Muscle layer of duodenum (tissue), 2 donors: Measurements from ENCODE around the gene ABAT.

Source experiments
- H3K27ac ChIP-seq: one replicate; pipeline ENCODE4 v1.7.0; 2013; ENCODE audit warnings: mild to moderate bottlenecking, low read length
- H3K27me3 ChIP-seq: one replicate; pipeline ENCODE4 v1.7.0; 2013; ENCODE audit warnings: low read depth, mild to moderate bottlenecking, control low read depth, low read length
- H3K36me3 ChIP-seq, 2 donors: one replicate each; pipeline ENCODE4 v1.7.0; 2013; ENCODE audit warnings: low read length in 2 of 2, control low read depth in 1 of 2, mild to moderate bottlenecking in 1 of 2; ENCODE audit not compliant: insufficient read depth in 2 of 2, control insufficient read depth in 1 of 2
- H3K4me1 ChIP-seq, 2 donors: one replicate each; pipeline ENCODE4 v1.7.0; 2013; ENCODE audit warnings: low read length in 2 of 2, mild to moderate bottlenecking in 2 of 2, control low read depth in 1 of 2, moderate library complexity in 1 of 2; ENCODE audit not compliant: insufficient read depth in 2 of 2, control insufficient read depth in 1 of 2
- H3K4me3 ChIP-seq, 2 donors: one replicate each; pipeline ENCODE4 v1.7.0; 2013; ENCODE audit warnings: low read length in 2 of 2, low read depth in 1 of 2, mild to moderate bottlenecking in 1 of 2
- H3K9me3 ChIP-seq, 2 donors: one replicate each; pipeline ENCODE4 v1.7.0; 2013; ENCODE audit warnings: low read length in 2 of 2, control low read depth in 1 of 2, mild to moderate bottlenecking in 1 of 2; ENCODE audit not compliant: control insufficient read depth in 1 of 2
- donor health status: healthy.

Gene ABAT

DNA sequence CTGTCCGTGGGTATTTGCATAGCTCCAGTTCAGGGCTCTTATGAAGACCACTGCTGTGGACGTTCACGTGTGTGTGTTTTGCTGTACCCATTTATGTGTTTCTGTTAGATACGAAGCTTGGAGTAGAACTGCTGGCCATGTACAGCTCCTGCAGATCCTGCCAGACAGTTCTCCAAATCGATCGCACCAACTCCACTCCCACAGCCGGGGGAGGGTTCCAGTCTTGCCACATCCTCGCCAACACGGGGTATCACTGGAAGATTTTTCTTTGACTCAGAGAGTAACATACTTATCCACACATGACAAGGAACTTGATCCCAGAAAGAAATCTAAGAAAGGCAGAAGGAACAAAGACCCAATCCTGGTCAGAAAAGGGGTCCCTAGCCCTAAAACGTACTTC, 85.6 kb downstream of the ABAT start:
- H3K4me3 ChIP-seq, result no peak overlapping the region
- no peak overlapping the region for H3K27ac ChIP-seq
- no peaks in the 10 kb centered on the region for H3K9me3 ChIP-seq
- no peaks in the 10 kb centered on the region for H3K4me1 ChIP-seq
- H3K36me3 ChIP-seq, result peaks cover 0 to 16% of the 10 kb centered on the region in 2 donors
- no peaks in the 10 kb centered on the region for H3K27me3 ChIP-seq

DNA sequence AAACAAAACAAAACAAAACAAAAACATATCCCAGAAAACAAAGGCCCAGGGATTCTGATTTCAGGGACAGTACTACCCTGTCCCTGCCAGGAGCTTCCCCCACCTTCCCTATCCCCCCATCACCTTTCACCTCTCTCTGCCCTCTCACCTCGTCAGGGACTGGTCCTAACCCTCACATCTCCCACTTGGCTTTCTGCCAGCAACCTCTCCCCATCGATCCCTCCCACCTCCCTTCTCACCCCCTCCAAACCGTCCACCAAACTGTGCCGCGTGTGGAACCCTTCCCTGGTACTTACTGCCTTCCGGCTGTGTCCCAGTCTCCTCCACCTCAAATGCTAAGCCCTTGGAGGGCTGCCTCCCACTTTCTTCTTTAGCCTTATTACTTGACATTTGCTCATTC, 86.7 kb downstream of the ABAT start:
- Histone ChIP-seq H3K27me3 (no peaks in the 10 kb centered on the region), H3K36me3 (peaks cover 0 to 16% of the 10 kb centered on the region in 2 donors), H3K27ac (no peak overlapping the region), H3K4me3 (no peak overlapping the region), H3K4me1 (no peaks in the 10 kb centered on the region), H3K9me3 (no peaks in the 10 kb centered on the region)

DNA sequence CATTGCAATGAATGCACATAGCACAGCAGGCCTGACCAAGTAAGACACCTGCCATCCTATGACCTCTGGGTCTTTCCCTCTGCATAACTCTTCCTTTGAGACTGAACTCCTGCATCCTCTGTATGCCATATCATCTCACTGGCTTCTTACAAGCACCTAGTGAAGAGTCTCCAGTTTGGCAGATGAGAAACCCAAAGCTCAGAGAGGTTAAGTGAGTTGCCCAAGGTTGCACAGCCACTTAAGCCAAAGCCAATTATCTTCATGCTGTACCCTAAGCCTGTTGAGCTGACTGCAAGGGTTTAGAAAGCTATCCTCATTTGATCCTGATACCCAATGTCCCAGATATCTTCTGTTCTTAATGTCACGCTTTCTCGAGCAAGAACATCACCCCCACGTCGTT, 87.8 kb downstream of the ABAT start:
- H3K27ac ChIP-seq, result no peak overlapping the region
- H3K27me3 ChIP-seq, result no peaks in the 10 kb centered on the region
- no peak overlapping the region for H3K4me3 ChIP-seq
- no peaks in the 10 kb centered on the region for H3K4me1 ChIP-seq
- H3K9me3 ChIP-seq, result no peaks in the 10 kb centered on the region
- H3K36me3 ChIP-seq, result peaks cover 0 to 16% of the 10 kb centered on the region in 2 donors

DNA sequence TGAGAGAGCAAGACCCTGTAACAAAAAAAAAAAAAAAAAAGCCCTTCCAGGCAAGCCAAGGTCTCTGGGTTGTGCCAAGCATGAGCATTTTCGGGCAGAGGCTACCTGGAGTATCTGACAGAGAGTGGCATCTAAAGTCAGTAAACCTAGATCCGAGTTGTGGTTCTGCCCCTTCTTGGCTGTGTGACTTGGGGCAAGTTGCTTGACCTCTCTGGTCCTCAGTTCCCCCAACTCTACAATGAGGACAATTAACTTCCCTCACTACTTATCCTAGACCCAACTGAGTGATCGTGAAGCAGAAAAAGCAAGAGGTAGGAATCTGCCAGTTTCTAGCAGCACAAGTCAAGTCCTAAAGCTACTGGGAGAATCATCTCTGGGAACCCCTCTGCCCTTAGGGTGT, 88.7 kb downstream of the ABAT start:
- H3K4me1 ChIP-seq, result no peaks in the 10 kb centered on the region
- H3K27me3 ChIP-seq, result no peaks in the 10 kb centered on the region
- no peak overlapping the region for H3K4me3 ChIP-seq
- no peak overlapping the region for H3K27ac ChIP-seq
- no peaks in the 10 kb centered on the region for H3K9me3 ChIP-seq
- H3K36me3 ChIP-seq, result peaks cover 2 to 11% of the 10 kb centered on the region in 2 donors

DNA sequence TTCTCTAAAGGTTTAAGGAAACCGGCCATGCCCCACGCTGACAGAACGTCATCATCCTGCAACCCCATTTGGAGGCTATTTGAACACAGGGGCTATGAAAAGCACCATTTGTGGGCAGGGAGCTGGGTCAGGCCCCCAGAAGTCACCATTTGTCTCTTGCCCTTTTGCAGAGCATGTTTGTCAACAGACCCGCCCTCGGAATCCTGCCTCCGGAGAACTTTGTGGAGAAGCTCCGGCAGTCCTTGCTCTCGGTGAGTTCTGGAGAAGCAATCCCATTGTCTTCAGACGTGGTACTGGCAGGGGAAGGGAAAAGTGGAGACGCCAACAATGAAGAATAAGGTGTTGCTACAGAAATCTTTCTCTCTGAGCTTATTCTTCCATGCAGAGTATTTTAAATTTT, 89.5 kb downstream of the ABAT start:
- Histone ChIP-seq H3K4me3 (no peak overlapping the region), H3K9me3 (no peaks in the 10 kb centered on the region), H3K27me3 (no peaks in the 10 kb centered on the region), H3K36me3 (peaks cover 10 to 11% of the 10 kb centered on the region in 2 donors), H3K4me1 (no peaks in the 10 kb centered on the region), H3K27ac (no peak overlapping the region)

DNA sequence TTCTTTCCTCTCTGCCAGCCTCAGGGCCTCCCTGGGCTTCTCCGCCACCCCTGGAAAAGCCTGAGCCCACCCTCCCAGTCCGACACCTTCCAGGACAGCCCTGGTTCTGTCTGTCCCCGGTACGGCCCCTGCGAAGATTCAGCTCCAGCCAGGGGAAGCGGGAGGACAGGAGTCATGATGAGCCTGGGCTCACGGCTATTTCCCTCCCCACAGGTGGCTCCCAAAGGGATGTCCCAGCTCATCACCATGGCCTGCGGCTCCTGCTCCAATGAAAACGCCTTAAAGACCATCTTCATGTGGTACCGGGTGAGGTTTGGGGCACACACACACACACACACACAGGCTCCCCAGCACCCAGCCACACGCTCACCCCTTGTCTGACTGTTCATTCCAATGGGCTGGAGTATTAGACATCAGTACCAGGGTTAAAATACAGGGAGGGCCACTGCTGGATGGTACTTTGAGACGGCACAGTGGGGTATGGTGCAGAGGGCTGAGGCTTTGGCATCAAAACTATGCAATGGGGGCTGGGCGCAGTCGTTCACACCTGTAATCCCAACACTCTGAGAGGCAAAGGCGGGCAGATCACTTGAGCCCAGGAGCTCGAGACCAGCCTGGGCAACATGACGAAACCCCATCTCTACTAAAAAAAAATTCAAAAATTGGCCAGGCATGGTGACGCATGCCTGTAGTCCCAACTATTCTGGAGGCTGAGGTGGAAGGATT, 90.3 kb downstream of the ABAT start:
- H3K4me1 ChIP-seq, result no peaks in the 10 kb centered on the region
- no peaks in the 10 kb centered on the region for H3K9me3 ChIP-seq
- peaks cover 11 to 12% of the 10 kb centered on the region in 2 donors for H3K36me3 ChIP-seq
- no peak overlapping the region for H3K27ac ChIP-seq
- no peaks in the 10 kb centered on the region for H3K27me3 ChIP-seq
- H3K4me3 ChIP-seq, result no peak overlapping the region

DNA sequence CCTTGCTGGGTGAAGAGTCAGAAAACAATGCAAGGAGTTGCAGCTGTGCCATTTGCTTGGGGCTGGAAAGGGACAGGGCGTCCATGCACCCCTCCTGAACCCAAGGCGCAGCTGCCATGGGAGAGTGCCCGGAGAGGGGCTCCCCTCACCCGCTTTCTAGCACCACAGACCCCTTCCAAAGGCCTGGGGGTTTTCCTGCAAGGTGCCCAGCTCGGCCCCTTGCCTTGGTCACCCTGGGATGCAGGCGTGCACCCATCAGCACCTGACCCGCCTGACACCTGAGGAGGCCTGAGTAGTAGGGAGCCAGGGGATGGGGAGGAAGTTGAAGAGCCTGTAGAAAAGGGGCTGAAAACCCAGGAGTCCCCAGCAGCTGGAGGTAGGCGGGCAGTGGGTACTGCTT, 92.8 kb downstream of the ABAT start:
- Histone ChIP-seq H3K27ac (no peak overlapping the region), H3K4me3 (no peak overlapping the region), H3K4me1 (no peaks in the 10 kb centered on the region), H3K27me3 (no peaks in the 10 kb centered on the region), H3K36me3 (peaks cover 12% of the 10 kb centered on the region in 2 donors), H3K9me3 (no peaks in the 10 kb centered on the region)

DNA sequence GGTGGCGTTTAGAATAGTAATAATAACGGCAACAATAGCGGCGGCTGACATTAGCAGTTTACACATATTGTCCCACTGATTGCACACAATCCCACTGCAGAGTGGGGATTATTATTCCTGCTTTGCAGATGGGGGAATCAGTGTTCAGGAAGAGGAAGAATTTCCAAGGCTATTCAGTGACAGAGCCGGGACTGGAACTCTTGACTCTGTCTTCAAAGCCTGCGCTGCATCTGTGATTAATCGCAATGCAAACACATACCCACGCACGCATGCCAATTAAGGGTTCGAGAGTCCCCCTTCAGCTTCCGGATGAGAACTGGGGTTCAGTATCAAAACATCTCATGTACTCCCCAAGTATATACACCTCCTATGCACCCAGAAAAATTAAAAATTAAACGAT, 93.9 kb downstream of the ABAT start:
- peaks cover 12 to 18% of the 10 kb centered on the region in 2 donors for H3K36me3 ChIP-seq
- H3K27me3 ChIP-seq, result no peaks in the 10 kb centered on the region
- H3K9me3 ChIP-seq, result no peaks in the 10 kb centered on the region
- no peak overlapping the region for H3K4me3 ChIP-seq
- no peaks in the 10 kb centered on the region for H3K4me1 ChIP-seq
- no peak overlapping the region for H3K27ac ChIP-seq

DNA sequence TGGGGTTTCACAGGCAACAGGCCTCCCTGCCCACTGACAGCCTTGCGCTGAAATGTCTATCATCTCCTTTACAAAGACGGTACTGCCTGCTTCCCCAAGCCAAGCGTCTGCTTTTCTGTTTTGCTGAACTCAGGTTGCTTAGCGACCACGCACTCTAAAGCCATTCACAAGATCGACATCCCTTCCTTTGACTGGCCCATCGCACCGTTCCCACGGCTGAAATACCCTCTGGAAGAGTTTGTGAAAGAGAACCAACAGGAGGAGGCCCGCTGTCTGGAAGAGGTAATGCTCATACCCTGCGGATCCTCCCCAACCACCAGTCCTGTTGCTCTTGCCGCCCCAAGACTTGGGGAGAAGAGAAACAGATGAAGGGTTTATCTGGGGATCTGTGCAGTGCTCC, 94.3 kb downstream of the ABAT start:
- peaks cover 12 to 21% of the 10 kb centered on the region in 2 donors for H3K36me3 ChIP-seq
- no peaks in the 10 kb centered on the region for H3K4me1 ChIP-seq
- H3K27ac ChIP-seq, result no peak overlapping the region
- no peak overlapping the region for H3K4me3 ChIP-seq
- no peaks in the 10 kb centered on the region for H3K27me3 ChIP-seq
- no peaks in the 10 kb centered on the region for H3K9me3 ChIP-seq

DNA sequence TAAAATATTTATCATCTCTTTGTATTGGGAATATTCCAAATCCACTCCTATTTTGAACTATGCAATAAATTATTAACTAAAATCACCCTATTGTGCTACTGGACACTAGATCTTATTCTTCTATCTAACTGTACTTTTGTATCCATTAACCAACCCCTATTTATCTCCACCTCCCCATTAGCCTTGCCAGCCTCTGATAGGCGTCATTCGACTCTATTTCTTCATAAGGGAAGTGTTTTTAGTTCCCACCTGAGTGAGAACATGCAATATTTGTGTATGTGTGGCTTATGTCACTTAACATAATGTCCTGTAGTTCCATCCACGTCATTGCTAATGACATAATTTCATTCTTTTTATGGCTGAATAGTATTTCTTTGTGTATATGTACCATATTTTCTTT, 99.1 kb downstream of the ABAT start:
- Histone ChIP-seq H3K36me3 (peaks cover 15 to 24% of the 10 kb centered on the region in 2 donors), H3K27me3 (no peaks in the 10 kb centered on the region), H3K4me3 (no peak overlapping the region), H3K4me1 (no peaks in the 10 kb centered on the region), H3K9me3 (no peaks in the 10 kb centered on the region), H3K27ac (no peak overlapping the region)

DNA sequence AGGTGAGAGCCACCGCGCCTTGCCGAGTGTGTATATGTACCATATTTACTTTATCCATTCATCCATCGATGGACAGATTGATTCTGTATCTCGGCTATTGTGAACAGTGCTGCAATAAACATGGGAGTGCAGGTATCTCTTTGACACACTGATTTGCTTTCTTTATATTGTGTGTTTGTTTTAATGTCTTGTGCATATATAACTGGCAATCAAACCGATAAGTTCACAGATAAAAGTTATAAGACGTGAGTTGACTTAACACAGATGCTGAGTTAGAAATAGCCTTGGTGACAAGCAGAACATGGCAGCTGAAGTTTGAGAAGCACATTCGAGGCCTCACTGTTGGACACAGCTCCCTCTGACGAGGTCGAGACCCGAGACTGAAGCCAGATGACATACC, 99.8 kb downstream of the ABAT start:
- H3K4me1 ChIP-seq, result no peaks in the 10 kb centered on the region
- H3K27me3 ChIP-seq, result no peaks in the 10 kb centered on the region
- peaks cover 9 to 24% of the 10 kb centered on the region in 2 donors for H3K36me3 ChIP-seq
- H3K27ac ChIP-seq, result no peak overlapping the region
- no peak overlapping the region for H3K4me3 ChIP-seq
- no peaks in the 10 kb centered on the region for H3K9me3 ChIP-seq

DNA sequence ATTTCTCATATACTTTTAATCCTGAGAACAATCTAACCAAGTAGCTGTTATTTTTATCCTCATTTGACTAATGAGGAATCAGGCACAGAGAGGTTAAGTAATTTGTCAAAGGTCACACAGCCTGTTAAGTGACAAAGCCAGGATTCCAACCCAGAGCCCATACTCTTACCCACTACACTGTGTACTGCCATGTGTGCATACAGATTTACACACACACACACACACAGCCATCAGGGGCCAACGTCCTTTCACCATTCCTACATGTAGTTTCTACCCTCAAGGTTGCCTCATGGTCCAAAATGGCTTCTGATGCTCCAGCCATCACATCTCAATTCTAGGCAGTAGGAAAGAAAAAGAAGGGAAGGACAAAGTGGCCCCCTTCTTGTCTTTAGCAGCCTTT, 100.9 kb downstream of the ABAT start:
- Histone ChIP-seq H3K4me1 (no peaks in the 10 kb centered on the region), H3K36me3 (peaks cover 9 to 24% of the 10 kb centered on the region in 2 donors), H3K27ac (no peak overlapping the region)

More for the DNA sequence above, 100.9 kb downstream of the ABAT start:
- H3K9me3 ChIP-seq, result no peaks in the 10 kb centered on the region
- no peaks in the 10 kb centered on the region for H3K27me3 ChIP-seq
- no peak overlapping the region for H3K4me3 ChIP-seq
